ENCODE measurements around the gene ARRB1. TPM values are rescaled to one million over a fixed set of nuclear protein-coding genes. Genes with fewer than 3 reads are reported as not detected.

ARRB1 gene
- total and polyA plus RNA-seq, 2 donors from 2014 or later = 17.6 to 53.8 TPM

- Histone ChIP-seq H3K27ac (ENCODE audit: low read depth in 2 of 2, low read length in 2 of 2) (peak overlapping the region in 1 of 2 donors; percentile 56), H3K4me1 (ENCODE audit: control insufficient read depth in 2 of 3, insufficient read depth in 2 of 3, low read depth in 1 of 3, low read length in 3 of 3) (peaks cover 8 to 61% (median 38%) of the 10 kb centered on the region in 3 donors)
These were observed 14.2 kb downstream of the ARRB1 start for GRCh38 chr11:75337195-75337654.

GRCh38 chr11:75334976-75335375 lies 16.5 kb downstream of the ARRB1 start:
- H3K9me3 ChIP-seq (ENCODE audit: control insufficient read depth in 2 of 3, insufficient read depth in 1 of 3, low read length in 3 of 3) = no peaks in the 10 kb centered on the region
- H3K9ac ChIP-seq (ENCODE audit: low read length in 3 of 3) = no peak overlapping the region
- H3K36me3 ChIP-seq (ENCODE audit: control insufficient read depth in 2 of 3, insufficient read depth in 3 of 3, low read length in 3 of 3) = no peaks in the 10 kb centered on the region
- intact Hi-C loops (cut with DNase I) = loop anchor here (10.0 kb wide), 1 partner anchor 50 kb away; no protein-coding TSS in a partner anchor
- no peaks in the 10 kb centered on the region for H3K27me3 ChIP-seq (ENCODE audit: control insufficient read depth, insufficient read depth, low read length)
- DNase-seq = peak in 1 of 5 donors; percentile 38
- no peak overlapping the region for H3K4me3 ChIP-seq (ENCODE audit: low read length in 3 of 3)
- no peak overlapping the region for H3K27ac ChIP-seq (ENCODE audit: low read depth in 2 of 2, low read length in 2 of 2)
- FAIRE-seq = no peak
- peaks cover 5 to 43% (median 31%) of the 10 kb centered on the region in 3 donors for H3K4me1 ChIP-seq (ENCODE audit: control insufficient read depth in 2 of 3, insufficient read depth in 2 of 3, low read depth in 1 of 3, low read length in 3 of 3)
- TF ChIP-seq CTCF (IDR thresholded peaks at IDR 0.05; ENCODE audit: borderline replicate concordance, extremely low read depth, insufficient read depth) = no peak

More at GRCh38 chr11:75337195-75337654, 14.2 kb downstream of the ARRB1 start:
- H3K9me3 ChIP-seq (ENCODE audit: control insufficient read depth in 2 of 3, insufficient read depth in 1 of 3, low read length in 3 of 3) = no peaks in the 10 kb centered on the region
- no peak overlapping the region for H3K4me3 ChIP-seq (ENCODE audit: low read length in 3 of 3)
- intact Hi-C loops (cut with DNase I) = loop anchor here (10.0 kb wide), 1 partner anchor 48 kb away; no protein-coding TSS in a partner anchor
- no peak for FAIRE-seq
- no peak for DNase-seq
- no peak for TF ChIP-seq CTCF (IDR thresholded peaks at IDR 0.05; ENCODE audit: borderline replicate concordance, extremely low read depth, insufficient read depth)
- H3K9ac ChIP-seq (ENCODE audit: low read length in 3 of 3) = no peak overlapping the region
- H3K36me3 ChIP-seq (ENCODE audit: control insufficient read depth in 2 of 3, insufficient read depth in 3 of 3, low read length in 3 of 3) = no peaks in the 10 kb centered on the region
- H3K27me3 ChIP-seq (ENCODE audit: control insufficient read depth, insufficient read depth, low read length) = no peaks in the 10 kb centered on the region

DNA sequence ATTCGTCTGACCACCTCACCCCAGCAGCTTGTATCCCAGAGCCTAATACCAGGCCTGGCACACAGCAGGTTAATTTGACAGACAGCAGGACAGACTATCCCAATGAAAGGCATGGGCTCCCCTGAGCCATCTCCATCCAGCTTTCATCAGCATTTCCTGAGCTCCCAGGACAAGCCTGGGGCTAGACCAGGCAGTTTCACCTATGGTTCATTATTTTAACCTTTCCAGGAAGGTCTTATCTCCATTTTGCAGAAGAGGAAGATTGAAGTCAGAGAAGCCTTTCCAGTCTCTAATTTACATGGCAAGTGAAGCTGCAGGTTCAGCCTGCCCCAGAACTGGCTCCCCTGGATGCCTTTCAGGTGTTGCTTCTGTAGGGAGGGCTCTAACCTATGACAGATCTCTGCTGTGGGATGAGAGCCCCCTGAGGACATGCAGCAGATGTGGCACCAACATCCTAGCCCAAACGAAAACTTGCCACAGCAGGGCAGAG lies 17.0 kb downstream of the ARRB1 start:
- DNase-seq = no peak
- no peak overlapping the region for H3K4me3 ChIP-seq (ENCODE audit: low read length in 3 of 3)
- H3K36me3 ChIP-seq (ENCODE audit: control insufficient read depth in 2 of 3, insufficient read depth in 3 of 3, low read length in 3 of 3) = no peaks in the 10 kb centered on the region
- no peaks in the 10 kb centered on the region for H3K27me3 ChIP-seq (ENCODE audit: control insufficient read depth, insufficient read depth, low read length)
- no peaks in the 10 kb centered on the region for H3K9me3 ChIP-seq (ENCODE audit: control insufficient read depth in 2 of 3, insufficient read depth in 1 of 3, low read length in 3 of 3)
- intact Hi-C loops (cut with DNase I) = loop anchor here (10.0 kb wide), 1 partner anchor 50 kb away; no protein-coding TSS in a partner anchor
- H3K4me1 ChIP-seq (ENCODE audit: control insufficient read depth in 2 of 3, insufficient read depth in 2 of 3, low read depth in 1 of 3, low read length in 3 of 3) = peaks cover 9 to 41% (median 26%) of the 10 kb centered on the region in 3 donors
- H3K9ac ChIP-seq (ENCODE audit: low read length in 3 of 3) = no peak overlapping the region
- H3K27ac ChIP-seq (ENCODE audit: low read depth in 2 of 2, low read length in 2 of 2) = no peak overlapping the region
- TF ChIP-seq CTCF (IDR thresholded peaks at IDR 0.05; ENCODE audit: borderline replicate concordance, extremely low read depth, insufficient read depth) = no peak
- no peak for FAIRE-seq
